ENCODE data around the gene C14orf132. TPM values are rescaled to one million over a fixed set of nuclear protein-coding genes. Genes with fewer than 3 reads are reported as not detected.

The C14orf132 gene
- total RNA-seq, 1 donor from 2014 or later: 0.21 TPM

DNA sequence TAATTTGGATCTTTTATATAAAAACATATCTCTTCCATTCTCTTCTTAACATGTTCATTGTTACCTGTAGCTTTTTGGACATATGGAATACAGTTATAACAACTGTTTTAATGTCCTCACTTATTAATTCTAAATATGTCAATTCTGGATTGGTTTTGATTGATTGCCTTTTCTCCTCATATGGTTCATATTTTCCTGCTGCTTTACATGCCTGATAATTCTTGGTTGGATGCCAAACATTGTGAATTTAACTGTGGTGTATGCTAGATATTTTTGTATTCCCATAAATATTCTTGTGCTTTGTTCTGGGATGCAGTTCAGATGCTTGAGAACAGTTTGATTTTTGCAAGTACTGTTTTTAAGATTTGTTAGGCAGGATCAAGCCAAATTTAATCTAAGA lies 10.8 kb downstream of the C14orf132 start:
- no peaks in the 10 kb centered on the region for H3K4me1 Mint-ChIP-seq (ENCODE audit: low read depth)
- no peaks in the 10 kb centered on the region for H3K36me3 Mint-ChIP-seq (ENCODE audit: low read depth)
- H3K4me3 Mint-ChIP-seq: no peak overlapping the region
- DNase-seq (ENCODE audit: low spot score): no peak
- intact Hi-C loops (cut with micrococcal nuclease): no loop called here
- H3K9me3 Mint-ChIP-seq: no peaks in the 10 kb centered on the region
- H3K27ac Mint-ChIP-seq: no peak overlapping the region
- no peaks in the 10 kb centered on the region for H3K27me3 Mint-ChIP-seq (ENCODE audit: insufficient read depth)

DNA sequence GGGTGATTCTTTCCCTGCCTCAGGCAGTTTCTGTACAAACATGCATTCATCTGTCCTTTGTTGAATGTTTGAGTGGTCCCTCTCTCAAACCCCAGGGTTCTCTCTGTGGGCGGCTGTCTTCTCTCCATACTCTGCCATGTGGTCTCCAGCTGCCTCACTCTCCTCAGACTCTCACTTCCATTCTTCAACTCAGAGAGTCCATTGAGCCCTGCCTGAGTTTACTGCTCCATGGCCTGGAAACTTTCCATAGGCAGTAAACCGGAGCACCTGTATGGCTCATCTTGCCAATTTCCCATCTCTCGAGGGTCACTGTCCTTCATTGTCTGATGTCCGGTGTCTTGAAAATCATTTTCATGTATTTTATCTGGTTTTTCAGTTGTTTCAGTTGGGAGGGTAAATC lies 11.3 kb downstream of the C14orf132 start:
- H3K27me3 Mint-ChIP-seq (ENCODE audit: insufficient read depth): peaks cover 2% of the 10 kb centered on the region
- intact Hi-C loops (cut with micrococcal nuclease): no loop called here
- DNase-seq (ENCODE audit: low spot score): no peak
- no peak overlapping the region for H3K27ac Mint-ChIP-seq
- H3K36me3 Mint-ChIP-seq (ENCODE audit: low read depth): no peaks in the 10 kb centered on the region
- H3K9me3 Mint-ChIP-seq: no peaks in the 10 kb centered on the region
- no peaks in the 10 kb centered on the region for H3K4me1 Mint-ChIP-seq (ENCODE audit: low read depth)
- H3K4me3 Mint-ChIP-seq: no peak overlapping the region

DNA sequence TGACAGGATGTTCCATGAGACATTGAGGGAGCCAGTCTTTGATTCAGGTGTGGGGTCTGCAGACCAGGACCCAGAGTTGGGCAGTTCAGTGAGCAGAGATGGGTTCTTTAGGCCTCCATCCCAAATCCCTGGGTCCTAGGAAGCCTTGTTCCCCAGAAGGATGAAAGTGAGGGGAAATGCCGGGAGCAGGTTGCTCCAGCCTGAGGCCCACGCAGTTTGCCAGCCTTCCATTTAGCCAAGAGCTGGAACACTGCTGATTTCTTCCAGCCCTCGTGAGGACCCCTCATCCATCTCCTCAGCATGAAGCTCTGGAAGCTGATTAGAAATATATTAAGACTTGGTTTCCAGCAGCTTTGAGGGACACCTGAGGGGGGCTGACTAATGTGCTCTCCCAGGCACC lies 12.1 kb downstream of the C14orf132 start:
- Mint-ChIP-seq H3K27me3 (ENCODE audit: insufficient read depth) (peaks cover 2% of the 10 kb centered on the region), H3K4me1 (ENCODE audit: low read depth) (no peaks in the 10 kb centered on the region), H3K4me3 (no peak overlapping the region), H3K9me3 (no peaks in the 10 kb centered on the region), H3K36me3 (ENCODE audit: low read depth) (no peaks in the 10 kb centered on the region), H3K27ac (no peak overlapping the region)
- intact Hi-C loops (cut with micrococcal nuclease): no loop called here
- no peak for DNase-seq (ENCODE audit: low spot score)

DNA sequence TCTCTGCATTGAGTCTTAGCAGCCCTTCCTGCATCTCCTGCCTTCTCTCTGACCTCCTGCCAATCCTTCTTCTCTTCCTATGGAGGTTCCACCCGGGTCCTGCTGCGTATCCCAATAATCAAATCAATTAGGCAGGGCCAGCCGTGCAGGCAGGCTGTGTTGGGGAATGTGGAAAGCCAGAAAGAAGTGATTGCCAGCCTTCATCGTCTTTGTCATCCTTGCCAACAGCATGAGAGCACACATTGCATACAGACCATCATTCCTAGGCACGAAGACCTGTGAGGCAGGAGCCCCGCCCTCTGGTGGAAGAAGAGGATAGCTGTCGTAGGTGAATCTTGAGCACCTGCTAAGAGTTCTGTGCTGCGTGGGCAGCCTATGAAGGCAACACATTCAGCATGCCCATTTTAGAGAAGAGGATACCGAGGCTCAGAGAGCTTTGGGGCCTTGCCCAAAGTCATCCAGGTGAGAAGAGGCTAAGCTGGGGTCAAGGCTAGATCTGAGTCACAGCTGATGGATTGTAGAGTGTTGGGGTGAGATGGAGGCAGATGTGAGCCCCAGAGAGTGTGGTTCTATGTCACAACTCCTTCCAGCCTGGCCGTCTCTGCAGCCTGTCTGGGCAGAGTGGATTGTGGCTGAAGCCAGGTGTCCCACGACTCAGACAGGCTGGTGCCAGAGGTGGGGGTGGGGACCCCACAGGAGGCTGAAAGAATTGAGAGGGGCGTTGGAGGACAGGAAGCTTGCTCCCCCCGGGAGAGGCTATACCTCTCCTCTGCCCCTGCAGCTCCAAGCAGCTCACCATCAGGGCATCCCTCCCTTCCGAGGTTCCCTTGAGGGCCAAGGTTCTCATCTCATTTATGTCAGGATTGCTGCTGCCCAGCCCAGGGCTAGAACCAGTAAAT lies 12.7 kb downstream of the C14orf132 start:
- no peak for DNase-seq (ENCODE audit: low spot score)
- peaks cover 2% of the 10 kb centered on the region for H3K27me3 Mint-ChIP-seq (ENCODE audit: insufficient read depth)
- no peak overlapping the region for H3K27ac Mint-ChIP-seq
- H3K4me1 Mint-ChIP-seq (ENCODE audit: low read depth): no peaks in the 10 kb centered on the region
- H3K36me3 Mint-ChIP-seq (ENCODE audit: low read depth): no peaks in the 10 kb centered on the region
- intact Hi-C loops (cut with micrococcal nuclease): no loop called here
- H3K4me3 Mint-ChIP-seq: no peak overlapping the region
- no peaks in the 10 kb centered on the region for H3K9me3 Mint-ChIP-seq

DNA sequence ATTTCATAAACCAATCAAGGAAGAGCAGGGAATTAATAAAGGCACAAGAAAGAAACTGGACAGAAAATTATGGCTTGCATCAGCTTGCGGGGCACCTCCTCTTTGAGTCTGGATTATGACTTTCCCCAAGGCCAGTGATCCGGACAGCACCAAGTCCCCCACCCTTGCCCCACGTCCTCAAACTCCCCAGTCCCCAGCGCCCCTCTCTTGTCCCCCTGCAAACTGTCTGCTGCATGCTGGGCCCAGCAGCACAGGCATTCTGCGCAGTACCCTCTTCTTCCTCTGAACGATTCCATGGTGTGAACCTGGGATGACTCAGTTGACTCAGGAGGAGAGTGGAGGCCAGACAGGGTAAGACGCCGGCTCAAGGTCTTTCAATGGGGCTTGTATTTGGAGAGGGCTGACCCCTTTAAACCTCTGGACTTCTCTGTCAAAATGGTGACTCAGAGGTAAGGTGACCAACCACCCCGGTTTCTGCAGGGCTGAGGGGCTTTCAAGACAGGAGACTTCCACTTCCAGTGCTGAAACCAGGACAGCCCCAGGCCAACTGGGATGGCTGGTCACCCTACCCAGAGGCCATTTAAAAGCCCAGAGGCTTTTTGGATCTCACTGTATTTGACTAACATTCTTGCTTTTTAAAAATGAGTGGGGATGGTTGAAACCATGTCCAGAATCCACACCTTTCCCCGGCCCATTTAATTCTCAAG lies 13.5 kb downstream of the C14orf132 start:
- H3K27me3 Mint-ChIP-seq (ENCODE audit: insufficient read depth): peaks cover 2% of the 10 kb centered on the region
- DNase-seq (ENCODE audit: low spot score): no peak
- no peak overlapping the region for H3K27ac Mint-ChIP-seq
- H3K4me3 Mint-ChIP-seq: no peak overlapping the region
- no peaks in the 10 kb centered on the region for H3K36me3 Mint-ChIP-seq (ENCODE audit: low read depth)
- intact Hi-C loops (cut with micrococcal nuclease): no loop called here
- no peaks in the 10 kb centered on the region for H3K9me3 Mint-ChIP-seq
- no peaks in the 10 kb centered on the region for H3K4me1 Mint-ChIP-seq (ENCODE audit: low read depth)

DNA sequence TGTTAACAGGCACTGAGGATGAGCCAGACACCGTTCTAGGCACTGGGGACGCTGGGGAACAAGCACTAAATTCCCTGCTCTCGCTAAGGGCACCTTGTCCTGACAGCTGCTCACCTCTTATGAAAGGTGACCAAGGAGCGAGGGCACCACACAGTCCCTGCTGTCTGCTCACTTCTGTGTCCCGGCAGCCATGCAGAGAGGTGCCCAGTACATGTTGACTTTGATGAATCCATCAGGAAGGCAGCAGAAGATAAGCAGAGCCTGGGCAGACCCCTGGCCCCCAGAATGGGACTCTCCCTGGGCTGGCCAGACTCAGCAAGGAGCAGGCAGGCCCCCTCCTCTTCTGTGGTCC lies 14.1 kb downstream of the C14orf132 start:
- Mint-ChIP-seq H3K4me1 (ENCODE audit: low read depth) (no peaks in the 10 kb centered on the region), H3K4me3 (no peak overlapping the region), H3K27ac (no peak overlapping the region), H3K36me3 (ENCODE audit: low read depth) (no peaks in the 10 kb centered on the region), H3K27me3 (ENCODE audit: insufficient read depth) (peaks cover 2% of the 10 kb centered on the region), H3K9me3 (no peaks in the 10 kb centered on the region)
- intact Hi-C loops (cut with micrococcal nuclease): no loop called here
- no peak for DNase-seq (ENCODE audit: low spot score)

DNA sequence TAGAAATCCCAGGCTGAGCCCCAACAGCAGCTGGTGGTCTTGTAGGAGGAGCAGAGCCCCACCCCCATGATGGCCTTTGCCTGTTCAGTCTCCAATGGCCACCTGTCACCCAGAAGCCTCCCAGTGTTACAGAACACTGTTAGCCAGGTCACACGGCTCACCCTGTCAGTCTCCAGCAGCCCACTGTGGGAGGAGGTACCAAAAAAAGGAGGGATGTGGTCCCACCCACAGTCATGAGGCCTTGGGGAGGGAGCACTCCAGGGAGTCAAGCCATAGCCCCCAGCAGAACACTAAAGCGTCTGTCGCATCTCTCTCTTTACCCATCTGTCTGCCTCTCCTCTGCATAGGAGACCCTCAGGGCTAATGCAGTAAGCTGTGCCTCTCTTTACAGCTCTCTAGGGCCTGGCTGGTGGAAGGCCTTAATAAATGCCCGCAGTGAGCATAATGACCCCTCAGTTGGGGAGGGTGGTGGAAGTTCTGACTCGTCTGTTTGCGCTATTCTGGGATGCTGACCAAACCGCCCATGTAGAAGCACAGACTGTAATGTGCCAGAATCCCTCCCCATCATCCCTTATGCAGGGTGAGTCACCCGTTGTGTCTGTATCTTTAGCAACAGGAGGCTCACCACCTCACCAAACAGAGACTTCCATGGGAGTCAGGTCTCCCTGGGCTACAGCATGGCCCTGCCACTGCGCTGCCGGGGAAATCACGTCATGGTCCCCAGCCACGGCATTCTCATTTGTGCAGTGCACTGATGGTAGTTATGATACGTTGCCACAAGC lies 14.6 kb downstream of the C14orf132 start:
- Mint-ChIP-seq H3K4me3 (no peak overlapping the region), H3K36me3 (ENCODE audit: low read depth) (no peaks in the 10 kb centered on the region), H3K27me3 (ENCODE audit: insufficient read depth) (peaks cover 2% of the 10 kb centered on the region), H3K9me3 (no peaks in the 10 kb centered on the region), H3K27ac (no peak overlapping the region), H3K4me1 (ENCODE audit: low read depth) (no peaks in the 10 kb centered on the region)
- no peak for DNase-seq (ENCODE audit: low spot score)
- intact Hi-C loops (cut with micrococcal nuclease): no loop called here

DNA sequence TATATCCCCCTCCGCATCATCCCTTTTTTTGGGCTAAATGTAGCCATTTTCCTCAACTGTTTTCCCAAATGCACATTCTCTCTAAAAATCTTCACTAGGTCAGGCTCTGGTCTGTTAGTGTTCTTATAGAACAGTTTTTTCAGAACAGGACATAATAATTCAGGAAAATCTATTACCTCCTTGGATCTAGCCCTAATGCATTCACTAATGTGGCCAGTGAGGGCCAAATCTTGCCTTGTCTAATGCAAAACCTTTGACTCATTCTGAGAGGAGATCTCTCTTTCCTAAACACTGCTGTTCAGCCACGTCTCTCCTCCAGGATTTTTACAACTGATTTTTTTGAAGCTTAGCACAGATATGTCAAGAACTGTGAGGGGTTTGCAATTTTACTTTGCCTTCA lies 15.5 kb downstream of the C14orf132 start:
- Mint-ChIP-seq H3K4me3 (no peak overlapping the region), H3K4me1 (ENCODE audit: low read depth) (no peaks in the 10 kb centered on the region), H3K36me3 (ENCODE audit: low read depth) (no peaks in the 10 kb centered on the region), H3K27ac (no peak overlapping the region), H3K27me3 (ENCODE audit: insufficient read depth) (peaks cover 2% of the 10 kb centered on the region), H3K9me3 (no peaks in the 10 kb centered on the region)
- intact Hi-C loops (cut with micrococcal nuclease): no loop called here
- DNase-seq (ENCODE audit: low spot score): no peak

DNA sequence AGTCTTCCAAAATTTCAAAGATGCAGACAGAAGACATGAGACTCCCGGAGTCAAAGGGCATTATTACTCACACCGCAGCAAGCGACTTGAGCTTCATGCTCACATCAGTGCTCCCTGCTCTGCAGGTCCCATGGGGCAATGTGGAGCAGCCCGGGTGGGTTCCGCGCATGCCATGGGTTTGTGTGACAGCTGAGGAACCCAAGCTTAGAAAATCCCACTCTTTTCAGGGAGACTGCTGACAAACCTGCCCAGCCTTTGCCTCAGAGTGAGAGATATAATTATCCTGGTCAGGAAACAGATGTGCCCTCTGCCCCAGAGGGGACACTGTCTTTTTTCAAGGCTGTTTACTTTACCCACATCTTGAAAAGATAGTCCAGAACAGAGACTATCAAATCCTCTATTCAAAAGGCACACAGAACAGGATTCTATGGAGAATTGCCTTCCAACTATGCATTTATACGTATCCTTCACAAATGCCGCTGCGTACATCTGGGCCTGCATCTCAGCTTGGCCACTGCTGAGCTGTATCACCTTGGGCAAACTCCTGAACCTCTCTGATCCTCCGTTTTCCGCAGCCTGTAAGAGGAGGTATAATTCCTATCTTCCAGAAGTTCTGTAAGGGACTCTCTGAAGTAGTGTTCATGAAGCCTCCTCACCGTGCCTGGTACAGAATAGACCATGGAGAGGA lies 16.0 kb downstream of the C14orf132 start:
- DNase-seq (ENCODE audit: low spot score): no peak
- no peaks in the 10 kb centered on the region for H3K4me1 Mint-ChIP-seq (ENCODE audit: low read depth)
- peaks cover 2% of the 10 kb centered on the region for H3K27me3 Mint-ChIP-seq (ENCODE audit: insufficient read depth)
- intact Hi-C loops (cut with micrococcal nuclease): no loop called here
- no peak overlapping the region for H3K4me3 Mint-ChIP-seq
- H3K36me3 Mint-ChIP-seq (ENCODE audit: low read depth): no peaks in the 10 kb centered on the region
- H3K27ac Mint-ChIP-seq: no peak overlapping the region
- no peaks in the 10 kb centered on the region for H3K9me3 Mint-ChIP-seq

DNA sequence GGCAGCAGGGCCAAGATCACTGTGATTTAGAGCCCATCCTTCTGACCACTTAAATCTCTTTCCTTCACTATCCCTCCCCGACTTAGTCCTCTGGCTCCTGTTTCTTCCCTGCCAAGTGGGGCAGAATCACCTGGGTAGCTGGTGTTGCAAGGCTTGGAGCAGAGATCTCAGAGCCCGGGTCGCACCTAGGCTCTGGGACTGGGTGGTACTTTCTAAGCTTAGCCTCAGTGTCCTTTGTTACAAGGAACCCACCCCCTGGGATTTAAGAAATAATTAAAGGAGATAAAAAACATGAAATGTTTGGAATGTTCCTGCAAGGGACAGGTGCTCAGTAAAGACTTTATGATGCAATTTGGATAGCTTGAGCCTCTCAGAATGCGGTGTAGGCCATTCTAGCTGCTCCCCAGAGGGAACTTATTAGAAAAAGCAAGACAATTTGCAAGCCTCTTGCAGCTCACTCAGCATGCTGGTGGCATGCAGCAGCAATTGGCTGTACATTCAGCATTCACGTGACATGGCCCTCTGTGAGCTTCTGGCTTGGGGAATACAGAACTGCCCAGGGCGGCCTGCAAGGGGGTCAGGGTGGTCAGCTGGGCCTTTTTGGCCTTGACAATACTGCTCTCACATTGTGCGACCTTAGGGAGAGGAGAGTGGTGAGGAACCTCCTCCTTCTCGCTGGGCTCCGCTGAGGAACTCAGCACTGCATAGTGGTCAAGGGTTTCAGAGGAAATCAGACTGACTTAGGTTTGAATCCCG lies 16.8 kb downstream of the C14orf132 start:
- H3K4me1 Mint-ChIP-seq (ENCODE audit: low read depth): no peaks in the 10 kb centered on the region
- H3K27me3 Mint-ChIP-seq (ENCODE audit: insufficient read depth): peaks cover 5% of the 10 kb centered on the region
- H3K36me3 Mint-ChIP-seq (ENCODE audit: low read depth): no peaks in the 10 kb centered on the region
- intact Hi-C loops (cut with micrococcal nuclease): no loop called here
- DNase-seq (ENCODE audit: low spot score): no peak
- no peaks in the 10 kb centered on the region for H3K9me3 Mint-ChIP-seq
- H3K4me3 Mint-ChIP-seq: no peak overlapping the region
- H3K27ac Mint-ChIP-seq: no peak overlapping the region

DNA sequence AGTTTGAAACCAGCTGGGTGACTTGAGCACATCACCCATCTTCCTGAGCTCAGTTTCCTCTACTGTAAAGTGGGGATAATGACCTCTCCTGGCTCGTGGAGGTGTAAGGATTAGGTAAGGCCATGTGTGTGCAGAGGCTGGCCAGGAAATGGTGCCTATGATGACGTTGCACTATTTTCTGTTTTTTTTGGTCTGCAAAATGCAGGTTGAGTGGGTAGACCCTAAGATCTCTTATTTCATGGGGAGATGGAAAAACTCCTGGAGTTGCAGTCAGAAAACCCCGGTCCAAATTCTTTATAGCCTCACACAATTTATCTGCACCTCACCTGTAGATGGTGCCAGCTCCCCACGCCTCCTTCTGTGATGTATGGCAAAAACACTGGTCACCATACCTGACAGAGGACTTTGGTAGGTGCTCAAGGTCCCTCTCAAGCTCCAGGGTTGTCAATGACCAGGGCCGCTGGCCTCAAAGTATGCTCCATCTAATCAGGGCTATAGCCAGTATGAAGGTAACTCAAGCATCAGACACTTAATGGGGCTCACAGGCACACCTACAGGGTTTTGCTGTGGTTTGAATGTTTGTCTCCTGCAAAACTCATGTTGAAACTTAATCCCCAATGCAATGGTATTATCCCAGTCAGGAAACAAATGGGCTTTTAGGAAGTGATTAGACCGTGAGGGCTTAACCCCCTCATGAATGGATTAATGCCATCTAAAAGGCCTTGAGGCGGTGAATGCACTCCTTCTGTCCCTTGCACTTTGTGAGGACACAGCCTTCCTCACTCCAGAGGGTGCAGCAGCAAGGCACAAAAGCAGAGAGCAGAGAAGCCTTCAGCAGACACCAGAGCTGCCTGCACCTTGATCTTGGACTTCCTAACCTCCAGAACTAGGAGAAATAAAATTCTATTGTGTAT lies 17.6 kb downstream of the C14orf132 start:
- Mint-ChIP-seq H3K36me3 (ENCODE audit: low read depth) (no peaks in the 10 kb centered on the region), H3K4me3 (no peak overlapping the region), H3K27ac (no peak overlapping the region), H3K27me3 (ENCODE audit: insufficient read depth) (peaks cover 5% of the 10 kb centered on the region), H3K9me3 (no peaks in the 10 kb centered on the region), H3K4me1 (ENCODE audit: low read depth) (no peaks in the 10 kb centered on the region)
- intact Hi-C loops (cut with micrococcal nuclease): no loop called here
- no peak for DNase-seq (ENCODE audit: low spot score)
